Stimulated activated CD4-positive, alpha-beta T cell treated with anti-CD3 and anti-CD28 coated beads, TNF-alpha, amount 100 ng/mL, for 1 hour (primary cell): ENCODE data around the gene PCDHA7.
"Not testable (repeated sequence)": the region's sequence is repeated elsewhere in the genome, so short reads cannot be mapped to it uniquely, and the experiment has no call there.

ENCODE experiments used
- DNase-seq, 3 donors: peaks; one replicate each; pipeline ENCODE4 v3.0.0-alpha.2; 2020; ENCODE audit warnings: low read depth in 3 of 3, low spot score in 1 of 3

PCDHA7 gene

GRCh38 chr5:140822969-140823368 lies 11.1 kb upstream of the PCDHA7 start:
- not testable (repeated sequence) for DNase-seq

DNA sequence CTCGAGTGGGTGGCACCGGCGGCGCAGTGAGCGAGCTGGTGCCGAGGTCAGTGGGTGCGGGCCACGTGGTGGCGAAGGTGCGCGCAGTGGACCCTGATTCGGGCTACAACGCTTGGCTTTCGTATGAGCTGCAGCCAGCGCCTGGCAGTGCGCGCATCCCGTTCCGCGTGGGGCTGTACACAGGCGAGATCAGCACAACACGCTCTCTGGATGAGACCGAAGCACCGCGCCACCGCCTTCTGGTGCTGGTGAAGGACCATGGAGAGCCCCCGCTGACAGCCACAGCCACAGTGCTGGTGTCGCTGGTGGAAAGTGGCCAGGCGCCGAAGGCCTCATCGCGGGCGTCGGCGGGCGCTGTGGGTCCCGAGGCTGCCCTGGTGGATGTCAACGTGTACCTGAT lies 10.6 kb upstream of the PCDHA7 start:
- DNase-seq, result no peak

GRCh38 chr5:140827704-140828361 lies 6.2 kb upstream of the PCDHA7 start, which contains the start of gene PCDHA6:
Gene PCDHA6, plus strand, starts transcription at chr5:140827960. Its CDS starts 132 bp downstream, at chr5:140828092.
- no peak for DNase-seq

- no peak for DNase-seq
Observed at GRCh38 chr5:140828362-140828737, 5.7 kb upstream of the PCDHA7 start.

DNA sequence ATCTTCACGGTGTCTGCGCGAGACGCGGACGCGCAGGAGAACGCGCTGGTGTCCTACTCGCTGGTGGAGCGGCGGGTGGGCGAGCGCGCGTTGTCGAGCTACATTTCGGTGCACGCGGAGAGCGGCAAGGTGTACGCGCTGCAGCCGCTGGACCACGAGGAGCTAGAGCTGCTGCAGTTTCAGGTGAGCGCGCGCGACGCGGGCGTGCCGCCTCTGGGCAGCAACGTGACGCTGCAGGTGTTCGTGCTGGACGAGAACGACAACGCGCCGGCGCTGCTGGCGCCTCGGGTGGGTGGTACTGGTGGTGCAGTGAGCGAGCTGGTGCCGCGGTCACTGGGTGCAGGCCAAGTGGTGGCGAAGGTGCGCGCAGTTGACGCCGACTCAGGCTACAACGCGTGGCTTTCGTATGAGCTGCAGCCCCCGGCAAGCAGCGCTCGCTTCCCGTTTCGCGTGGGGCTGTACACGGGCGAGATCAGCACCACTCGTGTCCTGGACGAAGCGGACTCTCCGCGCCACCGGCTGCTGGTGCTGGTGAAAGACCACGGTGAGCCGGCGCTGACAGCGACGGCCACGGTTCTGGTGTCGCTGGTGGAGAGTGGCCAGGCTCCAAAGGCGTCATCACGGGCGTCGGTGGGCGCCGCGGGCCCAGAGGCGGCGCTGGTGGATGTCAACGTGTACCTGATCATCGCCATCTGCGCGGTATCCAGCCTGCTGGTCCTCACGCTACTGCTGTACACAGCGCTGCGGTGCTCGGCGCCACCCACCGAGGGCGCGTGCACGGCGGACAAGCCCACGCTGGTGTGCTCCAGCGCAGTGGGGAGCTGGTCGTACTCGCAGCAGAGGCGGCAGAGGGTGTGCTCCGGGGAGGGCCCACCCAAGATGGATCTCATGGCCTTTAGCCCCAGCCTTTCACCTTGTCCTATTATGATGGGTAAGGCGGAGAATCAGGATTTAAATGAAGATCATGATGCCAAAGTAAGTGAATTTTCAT lies 4.3 kb upstream of the PCDHA7 start:
- DNase-seq, result not testable (repeated sequence)

- DNase-seq, result not testable (repeated sequence)
Observed at GRCh38 chr5:140834439-140835008, 455 bp downstream of the PCDHA7 start.

DNA sequence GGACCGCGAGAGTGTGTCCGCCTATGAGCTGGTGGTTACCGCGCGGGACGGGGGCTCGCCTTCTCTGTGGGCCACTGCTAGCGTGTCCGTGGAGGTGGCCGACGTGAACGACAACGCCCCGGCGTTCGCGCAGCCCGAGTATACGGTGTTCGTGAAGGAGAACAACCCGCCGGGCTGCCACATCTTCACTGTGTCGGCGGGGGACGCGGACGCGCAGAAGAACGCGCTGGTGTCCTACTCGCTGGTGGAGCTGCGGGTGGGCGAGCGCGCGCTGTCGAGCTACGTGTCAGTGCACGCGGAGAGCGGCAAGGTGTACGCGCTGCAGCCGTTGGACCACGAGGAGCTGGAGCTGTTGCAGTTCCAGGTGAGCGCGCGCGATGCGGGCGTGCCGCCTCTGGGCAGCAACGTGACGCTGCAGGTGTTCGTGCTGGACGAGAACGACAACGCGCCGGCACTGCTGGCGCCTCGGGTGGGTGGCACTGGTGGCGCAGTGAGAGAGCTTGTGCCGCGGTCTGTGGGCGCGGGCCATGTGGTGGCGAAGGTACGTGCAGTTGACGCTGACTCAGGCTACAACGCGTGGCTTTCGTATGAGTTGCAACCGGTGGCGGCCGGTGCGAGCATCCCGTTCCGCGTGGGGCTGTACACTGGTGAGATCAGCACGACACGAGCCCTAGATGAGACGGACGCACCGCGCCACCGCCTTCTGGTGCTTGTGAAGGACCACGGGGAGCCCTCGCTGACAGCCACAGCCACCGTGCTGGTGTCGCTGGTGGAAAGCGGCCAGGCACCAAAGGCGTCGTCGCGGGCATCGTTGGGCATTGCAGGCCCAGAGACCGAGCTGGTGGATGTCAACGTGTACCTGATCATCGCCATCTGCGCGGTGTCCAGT lies 1.8 kb downstream of the PCDHA7 start:
- DNase-seq, result no peak

DNA sequence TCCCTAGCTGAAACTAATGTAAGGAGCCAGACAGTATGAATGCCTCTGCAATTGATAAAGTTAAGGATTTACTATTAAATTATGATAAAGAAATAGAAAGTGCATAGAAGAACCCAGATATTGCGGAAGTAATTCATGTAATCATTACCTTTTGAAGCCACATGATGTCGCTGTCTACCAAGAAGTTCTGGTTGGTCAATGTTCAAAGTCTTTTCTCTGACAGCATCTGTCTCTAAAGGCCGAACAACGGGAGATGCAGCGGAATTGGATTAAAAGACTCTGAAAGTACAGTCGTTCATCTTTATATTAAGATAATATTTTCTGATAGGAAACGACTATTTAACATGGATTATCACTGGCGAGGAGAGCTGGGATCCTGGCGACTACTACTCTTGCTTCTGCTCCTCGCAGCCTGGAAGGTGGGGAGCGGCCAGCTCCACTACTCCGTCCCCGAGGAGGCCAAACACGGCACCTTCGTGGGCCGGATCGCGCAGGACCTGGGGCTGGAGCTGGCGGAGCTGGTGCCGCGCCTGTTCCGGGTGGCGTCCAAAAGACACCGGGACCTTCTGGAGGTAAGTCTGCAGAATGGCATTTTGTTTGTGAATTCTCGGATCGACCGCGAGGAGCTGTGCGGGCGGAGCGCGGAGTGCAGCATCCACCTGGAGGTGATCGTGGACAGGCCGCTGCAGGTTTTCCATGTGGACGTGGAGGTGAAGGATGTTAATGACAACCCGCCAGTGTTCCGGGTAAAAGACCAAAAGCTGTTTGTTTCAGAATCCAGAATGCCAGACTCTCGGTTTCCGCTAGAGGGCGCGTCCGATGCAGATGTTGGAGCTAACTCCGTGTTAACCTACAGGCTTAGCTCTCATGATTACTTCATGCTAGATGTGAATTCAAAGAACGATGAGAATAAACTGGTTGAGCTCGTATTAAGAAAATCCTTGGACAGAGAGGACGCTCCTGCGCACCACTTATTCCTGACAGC lies 7.2 kb downstream of the PCDHA7 start, which contains the start of gene PCDHA8:
Gene PCDHA8 (plus strand): TSS at position 210 of the 985 bp plus-strand sequence. CDS start 135 bp downstream, at position 345.
- DNase-seq, result no peak

- no peak for DNase-seq
Observed at GRCh38 chr5:140842798-140843733, 9.0 kb downstream of the PCDHA7 start.

GRCh38 chr5:140848139-140849102 lies 14.4 kb downstream of the PCDHA7 start, which contains the start of gene PCDHA9:
Gene PCDHA9, plus strand, starts transcription at chr5:140848382. Its CDS starts 114 bp downstream, at chr5:140848496.
- not testable (repeated sequence) for DNase-seq

GRCh38 chr5:140849831-140850634 lies 16.0 kb downstream of the PCDHA7 start:
- not testable (repeated sequence) for DNase-seq

DNA sequence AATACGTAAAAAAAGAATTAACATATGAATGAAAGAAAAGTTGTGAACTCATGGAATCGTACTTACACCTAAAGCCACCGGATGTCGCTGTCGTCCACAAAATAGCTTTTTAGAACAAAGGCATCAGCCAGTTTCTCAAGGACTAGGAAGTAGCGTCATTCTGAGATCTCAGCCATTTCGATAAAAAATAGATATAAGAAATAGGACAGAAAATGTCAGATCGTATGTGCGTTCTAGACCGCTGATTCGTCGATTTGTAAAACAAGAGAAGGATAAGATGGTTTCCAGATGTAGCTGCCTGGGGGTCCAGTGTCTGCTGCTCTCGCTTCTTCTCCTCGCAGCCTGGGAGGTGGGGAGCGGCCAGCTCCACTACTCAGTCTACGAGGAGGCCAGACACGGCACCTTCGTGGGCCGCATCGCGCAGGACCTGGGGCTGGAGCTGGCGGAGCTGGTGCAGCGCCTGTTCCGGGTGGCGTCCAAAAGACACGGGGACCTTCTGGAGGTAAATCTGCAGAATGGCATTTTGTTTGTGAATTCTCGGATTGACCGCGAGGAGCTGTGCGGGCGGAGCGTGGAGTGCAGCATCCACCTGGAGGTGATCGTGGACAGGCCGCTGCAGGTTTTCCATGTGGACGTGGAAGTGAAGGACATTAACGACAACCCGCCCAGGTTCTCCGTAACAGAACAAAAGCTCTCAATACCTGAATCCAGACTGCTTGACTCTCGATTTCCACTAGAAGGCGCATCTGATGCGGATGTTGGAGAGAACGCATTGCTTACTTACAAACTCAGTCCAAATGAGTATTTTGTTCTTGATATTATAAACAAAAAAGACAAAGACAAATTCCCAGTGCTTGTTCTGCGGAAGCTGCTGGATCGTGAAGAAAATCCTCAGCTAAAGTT lies 22.0 kb downstream of the PCDHA7 start, which contains the start of gene PCDHA10:
Gene PCDHA10 (plus strand): TSS at position 126 of the 903 bp plus-strand sequence. CDS start 152 bp downstream, at position 278.
- DNase-seq, result no peak

GRCh38 chr5:140857177-140857986 lies 23.3 kb downstream of the PCDHA7 start:
- DNase-seq, result no peak

DNA sequence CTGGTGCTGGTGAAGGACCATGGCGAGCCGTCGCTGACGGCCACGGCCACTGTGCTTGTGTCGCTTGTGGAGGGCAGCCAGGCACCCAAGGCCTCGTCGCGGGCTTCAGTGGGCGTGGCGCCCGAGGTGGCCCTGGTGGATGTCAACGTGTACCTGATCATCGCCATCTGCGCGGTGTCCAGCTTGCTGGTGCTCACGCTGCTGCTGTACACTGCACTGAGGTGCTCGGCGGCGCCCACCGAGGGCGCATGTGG lies 23.8 kb downstream of the PCDHA7 start:
- DNase-seq, result no peak
